Measurements from ENCODE around the gene IL10RB.
A peak's percentile ranks its signal among the peaks of the same experiment; 100 is the strongest.
"Not testable (repeated sequence)": the region's sequence is repeated elsewhere in the genome, so short reads cannot be mapped to it uniquely, and the experiment has no call there.

The IL10RB gene

GRCh38 chr21:33266050-33266788 lies at the start of gene IL10RB:
Gene IL10RB, plus strand, starts transcription at chr21:33266367. Its CDS starts 99 bp downstream, at chr21:33266466.
- peak; percentile 37 to 38 for DNase-seq

- no peak for DNase-seq
Measured at GRCh38 chr21:33217138-33217520, 49.0 kb upstream of the IL10RB start.

DNA sequence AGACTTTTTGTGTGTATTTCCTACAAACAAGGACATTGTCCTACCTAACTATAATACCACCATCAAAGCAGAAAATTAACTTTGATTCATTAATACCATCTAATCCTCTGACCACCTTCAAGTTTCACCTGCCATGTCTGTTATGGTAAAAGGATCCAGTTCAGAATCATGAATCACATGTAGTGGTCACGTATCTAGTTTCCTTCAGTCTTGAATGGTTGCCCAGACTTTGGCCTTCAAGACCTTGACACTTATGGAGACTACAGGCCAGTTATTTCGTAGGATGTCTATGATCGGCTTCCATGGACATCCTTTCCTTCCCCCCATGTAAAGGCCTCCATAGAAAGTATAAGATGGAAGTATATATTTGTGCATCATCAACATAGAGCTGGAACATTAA lies 46.9 kb upstream of the IL10RB start:
- DNase-seq = no peak

GRCh38 chr21:33219954-33220353 lies 46.2 kb upstream of the IL10RB start:
- DNase-seq = no peak

DNA sequence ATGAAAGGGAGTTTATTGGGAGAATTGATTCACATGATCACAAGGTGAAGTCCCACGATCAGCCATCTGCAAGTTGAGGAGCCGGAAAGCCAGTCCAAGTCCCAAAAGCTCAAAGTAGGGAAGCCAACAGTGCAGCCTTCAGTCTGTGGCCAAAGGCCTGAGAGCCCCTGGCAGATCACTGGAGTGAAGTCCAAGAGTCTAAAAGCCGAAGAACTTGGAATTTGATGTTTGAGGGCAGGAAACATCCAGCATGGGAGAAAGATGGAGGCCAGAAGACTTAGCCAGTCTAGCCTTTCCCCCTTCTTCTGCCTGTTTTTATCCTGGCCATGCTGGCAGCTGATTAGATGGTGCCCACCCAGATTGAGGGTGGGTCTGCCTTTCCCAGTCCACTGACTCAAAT lies 40.8 kb upstream of the IL10RB start:
- DNase-seq = not testable (repeated sequence)

GRCh38 chr21:33228455-33228854 lies 37.7 kb upstream of the IL10RB start:
- DNase-seq = no peak

- no peak for DNase-seq
Measured at GRCh38 chr21:33229099-33229783, 36.9 kb upstream of the IL10RB start.

DNA sequence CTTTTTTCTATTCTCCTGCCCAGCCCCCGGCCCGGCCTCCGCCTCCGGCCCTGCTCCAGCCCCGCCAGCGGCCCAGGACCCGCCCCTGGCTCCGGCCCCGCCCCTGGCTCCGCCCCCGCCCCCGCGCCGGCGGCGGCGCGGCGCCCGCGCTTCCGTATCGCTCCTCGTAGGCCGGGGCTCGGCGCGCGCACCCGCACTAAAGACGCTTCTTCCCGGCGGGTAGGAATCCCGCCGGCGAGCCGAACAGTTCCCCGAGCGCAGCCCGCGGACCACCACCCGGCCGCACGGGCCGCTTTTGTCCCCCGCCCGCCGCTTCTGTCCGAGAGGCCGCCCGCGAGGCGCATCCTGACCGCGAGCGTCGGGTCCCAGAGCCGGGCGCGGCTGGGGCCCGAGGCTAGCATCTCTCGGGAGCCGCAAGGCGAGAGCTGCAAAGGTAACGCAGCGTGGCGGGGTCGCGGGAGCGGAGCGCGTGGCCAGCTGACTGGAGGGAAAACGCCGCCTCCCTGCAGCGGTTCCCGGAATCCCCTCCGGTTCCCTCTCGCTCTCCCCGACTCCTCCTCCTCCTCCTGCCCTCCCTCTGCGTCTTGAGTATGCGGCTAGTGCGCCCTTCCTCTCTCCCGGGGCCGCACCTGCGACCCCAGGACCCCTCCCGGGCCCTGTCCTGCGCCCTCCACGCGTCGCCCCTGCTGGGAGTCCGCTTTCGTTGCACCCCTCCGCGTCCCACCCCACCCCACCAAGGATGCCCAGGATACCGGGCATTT lies 36.2 kb upstream of the IL10RB start, which contains the start of gene IFNAR2:
IFNAR2 (plus strand) TSS at position 155 of the 761 bp plus-strand sequence. CDS start 11,985 bp downstream, outside the sequence.
- peak; percentile 58 to 62 for DNase-seq

DNA sequence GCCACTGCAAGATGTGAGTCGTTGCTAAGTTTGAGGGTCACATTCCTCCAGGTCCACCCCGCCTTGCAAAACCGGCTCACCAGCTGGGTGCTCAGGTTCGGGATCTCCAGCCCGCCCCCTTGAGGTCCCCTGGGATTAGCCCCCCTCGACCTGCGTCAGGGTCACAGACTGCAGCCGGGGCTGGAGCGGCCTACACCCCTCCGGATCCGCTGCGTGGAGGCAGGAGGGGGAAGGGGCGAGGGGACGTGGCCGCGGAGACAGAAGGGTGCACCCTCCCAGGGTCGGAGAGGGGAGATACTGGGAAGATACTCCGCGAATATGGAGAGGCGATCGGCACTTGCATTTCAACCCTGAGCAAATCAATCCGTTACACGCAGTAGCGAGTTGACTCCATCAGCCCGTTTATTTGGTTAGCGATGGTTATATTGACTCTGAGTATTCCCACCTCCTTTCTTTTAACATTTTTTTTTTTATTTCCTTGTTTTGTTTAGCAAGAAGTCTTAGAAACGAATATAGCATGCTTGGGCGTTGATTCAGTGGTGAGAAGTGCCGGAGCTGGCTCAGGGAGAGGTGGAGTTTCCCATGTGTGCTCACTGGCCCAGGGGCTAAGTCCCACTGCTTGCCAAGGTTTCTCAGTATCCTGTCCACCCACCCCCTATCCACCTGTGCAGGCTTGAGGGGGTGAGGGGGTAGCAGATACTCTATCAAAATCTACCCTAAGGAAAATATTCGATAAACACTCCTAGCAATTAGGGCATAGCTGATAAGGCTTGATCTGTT lies 35.4 kb upstream of the IL10RB start:
- no peak for DNase-seq

GRCh38 chr21:33231526-33231925 lies 34.6 kb upstream of the IL10RB start:
- no peak for DNase-seq

DNA sequence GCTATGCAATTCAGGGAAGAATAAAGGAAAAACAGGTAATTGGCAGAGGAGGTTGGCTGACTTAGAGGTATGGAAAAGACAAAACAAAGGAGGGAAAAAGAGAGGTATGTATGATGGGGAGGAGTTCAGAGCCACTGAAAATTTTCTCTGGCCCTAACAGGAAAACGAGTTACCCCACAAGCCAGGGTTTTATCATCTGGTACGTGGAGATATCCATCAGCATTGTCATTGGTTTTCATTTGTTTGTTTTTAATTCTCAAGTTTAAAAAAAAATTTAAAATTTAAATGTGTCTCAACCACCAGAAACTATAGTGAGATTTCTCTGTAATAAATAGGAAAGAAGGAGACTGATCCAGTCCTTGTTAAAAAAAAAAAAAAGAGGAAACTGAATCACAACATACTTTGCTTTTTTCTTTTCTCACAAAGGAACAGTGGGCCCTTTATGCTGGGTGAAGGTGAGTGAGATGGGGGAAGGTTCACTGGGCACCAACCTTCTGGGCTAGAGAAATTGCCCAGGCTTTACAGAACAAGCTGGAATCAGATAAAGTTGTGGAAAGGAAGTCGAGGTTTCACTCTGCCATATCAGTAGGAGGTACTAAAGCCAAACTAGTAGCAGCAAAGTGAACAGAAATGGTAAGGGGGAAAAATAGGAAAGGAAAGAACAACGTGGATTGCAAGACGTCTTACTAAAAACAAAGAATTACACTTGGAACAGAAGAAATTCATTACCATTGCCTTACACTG lies 33.7 kb upstream of the IL10RB start:
- no peak for DNase-seq

DNA sequence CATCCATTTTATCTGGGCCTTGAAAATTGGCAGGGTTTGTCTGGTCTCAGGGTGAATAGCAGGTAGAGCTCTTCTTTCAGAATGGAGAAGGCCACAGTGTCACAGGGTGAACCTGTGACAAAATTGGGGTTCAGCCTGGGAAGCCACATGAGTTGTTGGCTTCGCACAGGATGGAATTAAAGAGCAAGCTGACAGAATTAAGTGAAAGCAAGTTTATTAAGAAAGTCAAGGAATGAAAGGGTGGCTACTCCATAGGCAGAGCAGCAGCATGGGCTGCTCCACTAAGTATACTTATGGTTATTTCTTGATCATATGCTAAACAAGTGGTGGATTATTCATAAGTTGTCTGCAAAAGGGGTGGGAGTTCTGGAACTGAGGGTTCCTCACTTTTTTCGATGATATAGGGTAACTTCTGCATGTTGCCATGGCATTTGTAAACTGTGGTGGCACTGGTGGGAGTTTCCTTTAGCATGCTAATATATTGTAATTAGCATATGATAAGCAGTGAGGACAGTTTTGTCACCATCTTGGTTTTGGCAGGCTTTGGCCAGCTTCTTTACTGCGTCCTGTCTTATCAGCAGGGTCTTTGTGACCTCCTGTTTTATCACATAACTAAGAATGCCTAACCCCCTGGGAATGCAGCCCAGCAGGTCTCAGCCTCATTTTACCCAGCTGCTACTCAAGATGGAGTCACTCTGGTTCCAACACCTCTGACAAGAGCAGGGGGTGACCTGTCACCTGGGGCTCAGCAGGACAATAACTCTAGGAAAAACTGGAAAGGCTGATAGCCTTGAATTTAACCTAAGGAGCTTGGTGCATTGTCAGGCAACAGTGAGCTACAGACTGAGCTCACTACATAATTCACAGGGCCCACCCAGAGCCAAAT lies 31.3 kb upstream of the IL10RB start:
- DNase-seq = no peak

DNA sequence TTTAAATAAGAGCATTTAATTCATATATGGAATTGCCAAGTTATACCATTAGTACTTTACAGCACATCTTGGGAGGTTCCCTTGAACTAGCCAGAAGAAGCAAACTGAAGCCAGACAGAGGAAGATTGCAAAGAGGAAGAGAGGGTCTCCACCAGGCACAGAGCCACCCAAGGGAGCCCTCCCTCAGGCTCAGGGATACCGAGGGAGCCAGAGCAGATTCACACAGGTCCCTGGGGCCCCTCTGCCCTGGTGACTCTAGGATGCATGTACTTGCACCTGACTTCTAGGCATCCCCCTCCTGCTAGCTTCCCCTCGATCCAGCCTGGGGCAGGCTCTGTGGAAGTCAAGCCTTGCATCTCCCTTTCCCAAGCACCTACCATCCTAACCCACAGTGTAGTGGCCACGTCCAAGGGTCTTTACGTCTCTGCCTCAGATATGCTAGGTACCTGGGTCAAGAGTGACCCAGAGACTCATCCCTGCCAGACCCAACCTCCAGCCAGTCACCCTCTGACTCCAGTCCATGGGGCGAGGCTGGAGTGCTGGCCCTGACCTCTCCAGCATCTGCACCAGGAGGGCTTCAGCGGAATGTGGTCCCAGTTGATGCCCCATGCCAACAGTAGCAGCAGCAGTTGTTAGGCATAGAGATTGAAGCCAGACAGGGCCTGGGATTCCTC lies 30.0 kb upstream of the IL10RB start:
- no peak for DNase-seq

- DNase-seq = no peak
Measured at GRCh38 chr21:33236766-33237165, 29.4 kb upstream of the IL10RB start.

- DNase-seq = no peak
Measured at GRCh38 chr21:33237486-33237885, 28.7 kb upstream of the IL10RB start.

- DNase-seq = no peak
Measured at GRCh38 chr21:33238146-33238545, 28.0 kb upstream of the IL10RB start.

- DNase-seq = no peak
Measured at GRCh38 chr21:33238565-33239255, 27.5 kb upstream of the IL10RB start.

DNA sequence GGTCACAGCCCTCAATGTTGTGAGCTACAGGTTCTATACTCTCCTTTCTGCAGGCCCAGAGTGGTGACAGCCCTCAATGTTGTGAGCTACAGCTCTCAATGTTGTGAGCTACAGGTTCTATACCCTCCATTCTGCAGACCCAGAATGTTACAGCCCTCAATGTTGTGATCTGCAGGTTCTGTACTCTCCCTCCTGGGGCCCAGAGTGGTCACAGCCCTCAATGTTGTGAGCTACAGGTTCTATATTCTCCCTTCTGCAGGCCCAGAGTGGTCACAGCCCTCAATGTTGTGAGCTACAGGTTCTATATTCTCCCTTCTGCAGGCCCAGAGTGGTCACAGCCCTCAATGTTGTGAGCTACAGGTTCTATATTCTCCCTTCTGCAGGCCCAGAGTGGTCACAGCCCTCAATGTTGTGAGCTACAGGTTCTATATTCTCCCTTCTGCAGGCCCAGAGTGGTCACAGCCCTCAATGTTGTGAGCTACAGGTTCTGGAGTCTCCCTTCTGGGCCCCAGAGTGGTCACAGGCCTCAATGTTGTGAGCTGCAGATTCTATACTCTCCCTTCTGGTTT lies 26.5 kb upstream of the IL10RB start:
- not testable (repeated sequence) for DNase-seq

DNA sequence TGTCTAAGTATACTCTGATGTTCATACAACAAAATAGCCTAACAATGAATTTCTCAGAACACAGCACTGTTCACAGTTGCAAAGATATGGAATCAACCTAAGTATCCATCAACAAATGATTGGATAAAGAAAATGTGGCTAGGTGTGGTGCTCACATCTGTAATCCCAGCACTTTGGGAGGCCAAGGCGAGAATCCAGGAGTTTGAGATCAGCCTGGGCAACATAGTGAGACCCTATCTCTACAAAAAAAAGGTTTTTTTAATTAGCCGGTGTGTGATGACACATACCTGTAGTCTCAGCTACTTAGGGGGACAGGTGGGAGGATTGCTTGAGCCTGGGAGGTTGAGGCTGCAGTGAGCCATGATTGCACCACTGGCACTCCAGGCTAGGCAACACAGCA lies 25.8 kb upstream of the IL10RB start:
- DNase-seq = no peak

Data from NCI-H187 (cell line).